HepG2 (cell line): ENCODE data around the gene SMIM14. TPM values are rescaled to one million over a fixed set of nuclear protein-coding genes. Genes with fewer than 3 reads are reported as not detected.

Experiments
- BRD4 ChIP-seq: sonication (generic); formaldehyde crosslinking; IDR thresholded peaks from 2 replicates; pipeline ENCODE4 v1.4.0; 2020; ENCODE audit warnings: missing genetic modification reagents
- BRF2 ChIP-seq: sonication (generic); formaldehyde crosslinking; IDR thresholded peaks from 2 replicates; pipeline ENCODE4 v1.8.1; 2022; ENCODE audit warnings: mild to moderate bottlenecking, missing genetic modification reagents
- CCDC6 ChIP-seq: sonication (generic); formaldehyde crosslinking; IDR thresholded peaks from 2 replicates; pipeline ENCODE4 v1.8.1; 2022; ENCODE audit warnings: mild to moderate bottlenecking, missing genetic modification reagents, moderate library complexity
- CENPX ChIP-seq: sonication (generic); formaldehyde crosslinking; IDR thresholded peaks from 2 replicates; pipeline ENCODE4 v1.9.0; 2021; ENCODE audit warnings: mild to moderate bottlenecking, missing genetic modification reagents, moderate library complexity
- CHCHD3 ChIP-seq: sonication (generic); formaldehyde crosslinking; IDR thresholded peaks from 2 replicates; pipeline ENCODE4 v1.8.0; 2022; ENCODE audit warnings: mild to moderate bottlenecking, missing genetic modification reagents, moderate library complexity
- E2F1 ChIP-seq: sonication (generic); formaldehyde crosslinking; IDR thresholded peaks from 2 replicates; pipeline ENCODE4 v1.5.0; 2020; ENCODE audit warnings: missing genetic modification reagents
- FOXP4 ChIP-seq: sonication (generic); formaldehyde crosslinking; IDR thresholded peaks from 2 replicates; pipeline ENCODE4 v1.4.0; 2020; ENCODE audit warnings: missing genetic modification reagents
- IKZF1 ChIP-seq: fragments of 450-650 bp; IDR thresholded peaks from 2 replicates; pipeline ENCODE4 v1.7.1; 2016
- KDM4B ChIP-seq: sonication (generic); formaldehyde crosslinking; IDR thresholded peaks from 2 replicates; pipeline ENCODE4 v1.4.0; 2020; ENCODE audit warnings: missing genetic modification reagents
- KDM5A ChIP-seq: fragments of 200-600 bp; sonication (generic); IDR thresholded peaks from 2 replicates; pipeline ENCODE4 v1.7.0; 2018; ENCODE audit warnings: antibody characterized with exemption, mild to moderate bottlenecking, low read length, borderline replicate concordance
- MXD3 ChIP-seq: IDR thresholded peaks from 2 replicates; pipeline ENCODE4 v1.6.1; 2016; ENCODE audit warnings: mild to moderate bottlenecking, missing biosample characterization, missing genetic modification reagents
- NFE2 ChIP-seq: sonication (generic); formaldehyde crosslinking; IDR thresholded peaks from 2 replicates; pipeline ENCODE4 v1.4.0; 2020; ENCODE audit warnings: missing genetic modification reagents
- PATZ1 ChIP-seq: sonication (generic); formaldehyde crosslinking; IDR thresholded peaks from 2 replicates; pipeline ENCODE4 v1.4.0; 2020; ENCODE audit warnings: missing genetic modification reagents
- POLR2A ChIP-seq, 2 experiments: IDR thresholded peaks; 2 replicates each; pipeline ENCODE4 v1.6.1; 2011; ENCODE audit warnings: low read depth in 2 of 2, low read length in 2 of 2, mild to moderate bottlenecking in 1 of 2, moderate library complexity in 1 of 2; ENCODE audit not compliant: insufficient read depth in 1 of 2
- SNAI1 ChIP-seq: sonication (generic); formaldehyde crosslinking; IDR thresholded peaks from 2 replicates; pipeline ENCODE4 v1.5.0; 2020; ENCODE audit warnings: mild to moderate bottlenecking, missing genetic modification reagents, borderline replicate concordance
- ZC3H4 ChIP-seq: sonication (generic); formaldehyde crosslinking; IDR thresholded peaks from 2 replicates; pipeline ENCODE4 v1.4.0; 2020; ENCODE audit warnings: missing genetic modification reagents, borderline replicate concordance
- ZNF160 ChIP-seq: sonication (generic); formaldehyde crosslinking; IDR thresholded peaks from 2 replicates; pipeline ENCODE4 v1.8.0; 2022; ENCODE audit warnings: mild to moderate bottlenecking, inconsistent platforms, missing genetic modification reagents
- ZNF280B ChIP-seq: sonication (generic); formaldehyde crosslinking; IDR thresholded peaks from 2 replicates; pipeline ENCODE4 v1.5.0; 2020; ENCODE audit warnings: missing genetic modification reagents, mild to moderate bottlenecking, borderline replicate concordance
- ZNF333 ChIP-seq: sonication (generic); formaldehyde crosslinking; IDR thresholded peaks from 2 replicates; pipeline ENCODE4 v1.4.0; 2020; ENCODE audit warnings: mild to moderate bottlenecking, missing genetic modification reagents, borderline replicate concordance
- ZNF737 ChIP-seq: sonication (generic); formaldehyde crosslinking; IDR thresholded peaks from 2 replicates; pipeline ENCODE4 v1.5.0; 2020; ENCODE audit warnings: missing genetic modification reagents, mild to moderate bottlenecking, borderline replicate concordance
- ZSCAN20 ChIP-seq: sonication (generic); formaldehyde crosslinking; IDR thresholded peaks from 2 replicates; pipeline ENCODE4 v1.4.0; 2020; ENCODE audit warnings: missing genetic modification reagents, mild to moderate bottlenecking, borderline replicate concordance
- polyA plus RNA-seq, 8 experiments: library from polyadenylated mRNA; depleted of rRNA in 3 of 8; stranded (reverse) in 7 of 8; unstranded in 1 of 8; fragments of >200 nt; fragmentation: Illumina TruSeq in 4 of 8; extraction: Trizol in 4 of 8; gene quantifications; 2 replicates each; pipeline versions ENCODE4 v1.2.1 to v1.2.3, GENCODE V29; 2011 to 2016; ENCODE audit warnings: low read depth in 4 of 8, missing spikeins in 1 of 8, mixed read lengths in 1 of 8; ENCODE audit not compliant: insufficient read depth in 1 of 8
- total RNA-seq, 5 experiments: library from RNA; depleted of rRNA; stranded (reverse); fragments of >200 nt; fragmentation: Illumina TruSeq; extraction: Trizol; gene quantifications; 2 replicates each; pipeline ENCODE4 v1.2.3, GENCODE V29; 2016; ENCODE audit warnings: low read depth in 1 of 5

The SMIM14 gene
- total and polyA plus RNA-seq, 2 of the 13 experiments (the other 11 are each of a cell fraction or from before 2014, with no cell fraction given): 16.3 to 28.1 TPM

GRCh38 chr4:39527296-39528060 lies 111.2 kb downstream of the SMIM14 start, which contains the start of gene UGDH (continued):
- TF ChIP-seq ZNF333 (CRISPR knock-in tag) (0 out of 2 replicates have a peak, but pooled peaks have one; percentile 18), BRD4 (CRISPR knock-in tag) (0 out of 2 replicates have a peak, but pooled peaks have one; percentile 21), POLR2A (IDR thresholded peaks at IDR 0.05; ENCODE audit: insufficient read depth in 1 of 2, low read depth in 2 of 2, low read length in 2 of 2) (peak; percentile 100), SNAI1 (no peak), NFE2 (CRISPR knock-in tag) (peak; percentile 54; the same call in 1 of the 2 replicates), CENPX (CRISPR knock-in tag) (no peak), ZC3H4 (CRISPR knock-in tag) (peak; percentile 57; the same call in 1 of the 2 replicates), BRF2 (peak; percentile 68; the same call in 1 of the 2 replicates), MXD3 (CRISPR knock-in tag) (peak; percentile 80; the same call in 1 of the 2 replicates), KDM4B (CRISPR knock-in tag) (peak; percentile 91), FOXP4 (peak; percentile 34), ZNF280B (CRISPR knock-in tag) (peak; percentile 59; the same call in 1 of the 2 replicates), PATZ1 (CRISPR knock-in tag) (peak; percentile 86), KDM5A (peak; percentile 22; the same call in 1 of the 2 replicates), E2F1 (peak; percentile 61; the same call in 1 of the 2 replicates), ZSCAN20 (CRISPR knock-in tag) (no peak; the same call in 1 of the 2 replicates), ZNF160 (peak; percentile 74; the same call in 1 of the 2 replicates), CCDC6 (CRISPR knock-in tag) (peak; percentile 95), CHCHD3 (CRISPR knock-in tag) (peak; percentile 21; the same call in 1 of the 2 replicates), ZNF737 (CRISPR knock-in tag) (no peak), IKZF1 (no peak)
